OCI-LY7 (cell line): ENCODE measurements around the gene NPS. TPM values are rescaled to one million over a fixed set of nuclear protein-coding genes. Genes with fewer than 3 reads are reported as not detected.

Experiments
- BruUV-seq: library from RNA; stranded (reverse); fragments of 400-500 nt; replicated peaks from 2 replicates; lab custom pipeline; 2021; lab: Mats Ljungman, UMichigan
- CTCF ChIA-PET: fragments of 300-600 bp; sonication (Branson Sonifier 250); formaldehyde crosslinking; loops from one replicate; lab custom pipeline; 2022; ENCODE audit warnings: antibody characterized with exemption; ENCODE audit not compliant: unreplicated experiment; lab: Charles Lee
- POLR2A ChIA-PET: fragments of 300-600 bp; sonication (Branson Sonifier 250); formaldehyde crosslinking; loops from one replicate; lab custom pipeline; 2022; ENCODE audit warnings: antibody characterized with exemption; lab: Charles Lee
- DNase-seq: peaks from one replicate; pipeline ENCODE4 v3.0.0-alpha.2; 2015; ENCODE audit warnings: low spot score
- H2AFZ ChIP-seq: fragments of 200-600 bp; sonication (generic), shearing (Covaris generic); 2 replicates; pipeline ENCODE4 v1.6.1; 2014; ENCODE audit warnings: mild to moderate bottlenecking, antibody characterized with exemption, low read length, moderate library complexity
- H3K27ac ChIP-seq: fragments of 200-600 bp; sonication (generic); 2 replicates; pipeline ENCODE4 v1.5.1; 2014; ENCODE audit warnings: mixed run types, low read depth, mild to moderate bottlenecking, moderate library complexity, low read length, inconsistent platforms; ENCODE audit not compliant: poor library complexity, severe bottlenecking
- H3K36me3 ChIP-seq: fragments of 200-600 bp; sonication (generic); 2 replicates; pipeline ENCODE4 v1.6.1; 2014; ENCODE audit warnings: mild to moderate bottlenecking, antibody characterized with exemption, low read length, moderate library complexity, mixed read lengths; ENCODE audit not compliant: insufficient read depth
- H3K4me1 ChIP-seq: fragments of 200-600 bp; sonication (generic); 2 replicates; pipeline ENCODE4 v1.5.1; 2014; ENCODE audit warnings: mild to moderate bottlenecking, low read length; ENCODE audit not compliant: insufficient read depth, poor library complexity, severe bottlenecking
- H3K4me2 ChIP-seq: fragments of 200-600 bp; sonication (generic); 2 replicates; pipeline ENCODE4 v1.6.1; 2014; ENCODE audit warnings: mild to moderate bottlenecking, low read length
- H3K4me3 ChIP-seq: fragments of 200-600 bp; sonication (generic); 2 replicates; pipeline ENCODE4 v1.5.1; 2014; ENCODE audit warnings: mild to moderate bottlenecking, low read depth, low read length; ENCODE audit not compliant: poor library complexity, severe bottlenecking
- H3K79me2 ChIP-seq: fragments of 200-600 bp; sonication (generic); 2 replicates; pipeline ENCODE4 v1.6.1; 2016; ENCODE audit warnings: low read depth, mild to moderate bottlenecking, low read length, moderate library complexity, mixed read lengths; ENCODE audit not compliant: insufficient read depth
- H3K9me2 ChIP-seq: fragments of 200-600 bp; sonication (generic); 2 replicates; pipeline ENCODE4 v1.6.1; 2016; ENCODE audit warnings: mild to moderate bottlenecking, low read length, mixed read lengths; ENCODE audit not compliant: insufficient read depth
- H3K9me3 ChIP-seq: fragments of 200-600 bp; sonication (generic); 2 replicates; pipeline ENCODE4 v1.6.1; 2014; ENCODE audit warnings: mild to moderate bottlenecking, mixed run types, low read length, mixed read lengths
- H4K20me1 ChIP-seq: fragments of 200-600 bp; sonication (generic); 2 replicates; pipeline ENCODE4 v1.6.1; 2014; ENCODE audit warnings: mild to moderate bottlenecking, antibody characterized with exemption, low read length, moderate library complexity, mixed read lengths; ENCODE audit not compliant: insufficient read depth
- EZH2phosphoT487 ChIP-seq: fragments of 200-600 bp; sonication (generic); IDR thresholded peaks from 2 replicates; pipeline ENCODE4 v1.6.1; 2018; ENCODE audit warnings: low read depth, borderline replicate concordance, mild to moderate bottlenecking, mixed run types, antibody characterized with exemption, low read length, moderate library complexity, mixed read lengths
- intact Hi-C: fragments of 100-400 bp; cut with micrococcal nuclease; formaldehyde crosslinking; loops from one replicate; pipeline ENCODE4 v1.10.0; 2022; ENCODE audit not compliant: unreplicated experiment
- total RNA-seq, 2 experiments: library from RNA; depleted of rRNA in 1 of 2; stranded (reverse); fragments of >200 nt in 1 of 2; shearing (Covaris generic) in 1 of 2; gene quantifications; 2 replicates each; pipeline ENCODE4 v1.2.3, GENCODE V29; 2014 to 2022
- TF ChIP-seq, protein P1 (sequence below): fragments of 200-600 bp; sonication (generic); conservative IDR thresholded peaks from 2 replicates; pipeline ENCODE4 v1.5.1; 2014; ENCODE audit warnings: mild to moderate bottlenecking, antibody characterized with exemption, low read length, moderate library complexity, mixed read lengths

NPS gene
- total RNA-seq, 2 experiments from 2014 or later: not detected

DNA sequence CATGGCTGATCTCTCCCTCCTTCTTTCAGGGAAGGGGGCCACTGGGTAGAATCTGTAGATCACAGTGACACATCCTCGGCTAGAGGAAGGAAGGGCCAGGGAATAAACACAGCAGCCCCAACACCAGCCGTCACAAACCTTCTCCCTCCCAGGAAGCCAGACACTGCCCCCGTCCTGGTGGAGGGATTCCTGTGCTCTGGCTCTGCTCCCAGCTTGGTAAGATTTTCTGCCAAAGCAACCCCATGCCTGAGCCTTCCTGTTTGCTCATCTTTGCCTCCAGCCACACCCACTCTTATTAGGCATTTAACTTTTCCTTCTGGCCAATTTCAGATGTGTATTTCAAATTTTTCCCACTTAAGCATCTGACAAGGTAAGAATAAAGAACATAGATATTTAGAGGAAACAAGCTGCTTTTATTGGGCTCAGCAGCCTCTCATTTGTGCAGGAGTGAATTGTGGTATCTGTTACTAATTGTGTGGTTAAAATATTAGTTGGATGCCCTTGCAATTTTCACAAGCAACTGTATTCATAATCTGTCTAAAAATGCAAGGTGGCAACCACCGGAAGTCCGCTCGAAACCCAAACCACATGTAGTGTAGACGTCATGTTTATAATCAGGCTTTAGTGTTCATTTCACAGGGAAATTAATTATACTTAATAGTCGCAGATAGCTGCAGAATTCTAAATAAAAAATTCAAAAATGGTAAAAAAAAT is 13.2 kb upstream of the NPS start:
- BruUV-seq: no TSS peak

DNA sequence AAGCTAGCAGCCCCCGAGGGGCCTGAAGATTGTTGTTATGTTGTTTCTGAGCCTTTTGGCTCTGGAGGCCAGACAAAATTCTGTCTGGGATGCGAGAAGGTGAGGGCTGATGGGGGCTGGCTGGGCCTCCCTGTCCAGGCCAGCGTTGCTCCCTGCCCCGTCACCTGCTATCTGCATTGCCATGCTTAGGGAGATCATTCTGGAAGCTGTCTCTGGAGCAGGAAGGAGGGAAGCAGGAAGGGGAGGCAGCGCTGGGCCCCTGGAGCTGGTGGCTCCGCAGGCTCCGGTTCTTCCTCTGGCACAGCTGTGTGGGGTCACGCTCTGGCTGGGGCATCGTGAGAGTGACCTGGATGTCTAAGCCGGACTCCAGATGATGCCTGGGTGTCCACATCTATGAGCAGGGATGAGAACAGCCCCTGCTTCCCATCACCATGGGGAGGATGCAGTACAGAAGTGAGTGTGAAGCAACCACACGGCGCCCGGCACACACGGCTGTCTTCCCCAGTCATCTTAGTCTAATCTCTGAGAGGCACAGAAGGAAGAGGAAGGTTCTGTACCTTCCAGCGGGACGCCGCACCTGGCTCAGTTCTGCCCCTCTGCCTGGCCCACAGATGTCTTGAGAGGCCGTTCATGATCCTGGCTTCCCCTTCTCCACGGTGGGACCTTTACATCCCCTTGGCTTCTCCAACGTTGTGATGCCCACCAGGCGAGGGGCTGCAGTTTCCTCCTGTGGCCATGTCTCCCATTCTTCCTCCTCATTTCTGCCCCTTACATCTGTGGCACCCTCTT is 11.9 kb upstream of the NPS start:
- no peaks in the 10 kb centered on the region for H3K79me2 ChIP-seq
- no peak overlapping the region for H3K27ac ChIP-seq
- H4K20me1 ChIP-seq: no peaks in the 10 kb centered on the region
- ChIA-PET CTCF (no interaction called here), POLR2A (no interaction called here)
- H3K9me3 ChIP-seq: no peaks in the 10 kb centered on the region
- no peaks in the 10 kb centered on the region for H3K4me1 ChIP-seq
- no peak overlapping the region for H2AFZ ChIP-seq
- no peak for DNase-seq
- no peak overlapping the region for H3K4me3 ChIP-seq
- H3K9me2 ChIP-seq: no peaks in the 10 kb centered on the region
- no peak overlapping the region for H3K4me2 ChIP-seq
- TF ChIP-seq EZH2phosphoT487: no peak
- TF ChIP-seq, protein P1, sequence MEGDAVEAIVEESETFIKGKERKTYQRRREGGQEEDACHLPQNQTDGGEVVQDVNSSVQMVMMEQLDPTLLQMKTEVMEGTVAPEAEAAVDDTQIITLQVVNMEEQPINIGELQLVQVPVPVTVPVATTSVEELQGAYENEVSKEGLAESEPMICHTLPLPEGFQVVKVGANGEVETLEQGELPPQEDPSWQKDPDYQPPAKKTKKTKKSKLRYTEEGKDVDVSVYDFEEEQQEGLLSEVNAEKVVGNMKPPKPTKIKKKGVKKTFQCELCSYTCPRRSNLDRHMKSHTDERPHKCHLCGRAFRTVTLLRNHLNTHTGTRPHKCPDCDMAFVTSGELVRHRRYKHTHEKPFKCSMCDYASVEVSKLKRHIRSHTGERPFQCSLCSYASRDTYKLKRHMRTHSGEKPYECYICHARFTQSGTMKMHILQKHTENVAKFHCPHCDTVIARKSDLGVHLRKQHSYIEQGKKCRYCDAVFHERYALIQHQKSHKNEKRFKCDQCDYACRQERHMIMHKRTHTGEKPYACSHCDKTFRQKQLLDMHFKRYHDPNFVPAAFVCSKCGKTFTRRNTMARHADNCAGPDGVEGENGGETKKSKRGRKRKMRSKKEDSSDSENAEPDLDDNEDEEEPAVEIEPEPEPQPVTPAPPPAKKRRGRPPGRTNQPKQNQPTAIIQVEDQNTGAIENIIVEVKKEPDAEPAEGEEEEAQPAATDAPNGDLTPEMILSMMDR: no peak
- intact Hi-C loops: no loop called here
- no TSS peak for BruUV-seq
- no peaks in the 10 kb centered on the region for H3K36me3 ChIP-seq

More for the DNA sequence above, 13.2 kb upstream of the NPS start:
- intact Hi-C loops: no loop called here
- no peaks in the 10 kb centered on the region for H3K79me2 ChIP-seq
- H2AFZ ChIP-seq: no peak overlapping the region
- no peaks in the 10 kb centered on the region for H3K9me2 ChIP-seq
- TF ChIP-seq, protein P1: no peak
- no peak for TF ChIP-seq EZH2phosphoT487
- POLR2A ChIA-PET: interaction anchor here (0.7 kb wide), 1 partner anchor 13 kb away, joined by 3 read pairs; no protein-coding TSS in a partner anchor
- no peak overlapping the region for H3K27ac ChIP-seq
- no peaks in the 10 kb centered on the region for H3K36me3 ChIP-seq
- H3K4me1 ChIP-seq: no peaks in the 10 kb centered on the region
- CTCF ChIA-PET: no interaction called here
- H3K9me3 ChIP-seq: no peaks in the 10 kb centered on the region
- no peak overlapping the region for H3K4me3 ChIP-seq
- H3K4me2 ChIP-seq: no peak overlapping the region
- H4K20me1 ChIP-seq: no peaks in the 10 kb centered on the region
- no peak for DNase-seq
